PFSK-1 (cell line): ENCODE data around the gene SNRPN.

ENCODE experiments used
- POLR2AphosphoS5 ChIP-seq: IDR thresholded peaks from 2 replicates; pipeline ENCODE4 v1.6.1; 2012; ENCODE audit warnings: low read depth, mild to moderate bottlenecking, control low read depth, low read length, moderate library complexity
- SIN3A ChIP-seq: IDR thresholded peaks from 2 replicates; pipeline ENCODE4 v1.6.1; 2012; ENCODE audit warnings: mild to moderate bottlenecking, low read length, moderate library complexity, borderline replicate concordance; ENCODE audit not compliant: insufficient read depth
- TAF1 ChIP-seq: IDR thresholded peaks from 2 replicates; pipeline ENCODE4 v1.6.1; 2012; ENCODE audit warnings: low read length, control low read depth, borderline replicate concordance; ENCODE audit not compliant: insufficient read depth

GRCh38 chr15:24945711-24946110 is 9.1 kb upstream of the SNRPN start:
- no peak for TF ChIP-seq SIN3A
- TF ChIP-seq POLR2AphosphoS5 = no peak
- TF ChIP-seq TAF1 = no peak
